GM12892 (cell line): ENCODE measurements around the gene OCSTAMP.

Experiments
- POLR2A ChIP-seq: IDR thresholded peaks from 2 replicates; pipeline ENCODE4 v1.6.1; 2011; ENCODE audit warnings: low read depth, low read length, control low read depth
- POLR2AphosphoS5 ChIP-seq: IDR thresholded peaks from 2 replicates; pipeline ENCODE4 v1.6.1; 2011; ENCODE audit warnings: low read depth, low read length, control low read depth

GRCh38 chr20:46588532-46589511, 38.4 kb upstream of the OCSTAMP start:
- TF ChIP-seq POLR2A (no peak), POLR2AphosphoS5 (no peak)
